ENCODE measurements around the gene EIF5AL1.
A peak's percentile ranks its signal among the peaks of the same experiment; 100 is the strongest.
"Not testable (repeated sequence)": the region's sequence is repeated elsewhere in the genome, so short reads cannot be mapped to it uniquely, and the experiment has no call there.

The EIF5AL1 gene

GRCh38 chr10:79516532-79517205 lies 4.3 kb downstream of the EIF5AL1 start:
- not testable (repeated sequence) for DNase-seq

- not testable (repeated sequence) for DNase-seq
Measured at GRCh38 chr10:79517567-79517966, 5.2 kb downstream of the EIF5AL1 start.

GRCh38 chr10:79521751-79522150 lies 9.4 kb downstream of the EIF5AL1 start:
- DNase-seq = peak in 1 of 5 donors; percentile 28

GRCh38 chr10:79522464-79522863 lies 10.1 kb downstream of the EIF5AL1 start:
- DNase-seq = not testable (repeated sequence)

GRCh38 chr10:79523157-79523853 lies 11.0 kb downstream of the EIF5AL1 start:
- not testable (repeated sequence) for DNase-seq

- not testable (repeated sequence) for DNase-seq
Measured at GRCh38 chr10:79525049-79525710, 12.8 kb downstream of the EIF5AL1 start.

GRCh38 chr10:79528261-79528660 lies 15.9 kb downstream of the EIF5AL1 start:
- not testable (repeated sequence) for DNase-seq

- not testable (repeated sequence) for DNase-seq
Measured at GRCh38 chr10:79533142-79533902, 21.0 kb downstream of the EIF5AL1 start.

GRCh38 chr10:79533903-79534175 lies 21.5 kb downstream of the EIF5AL1 start:
- DNase-seq = not testable (repeated sequence)

GRCh38 chr10:79538311-79538710 lies 26.0 kb downstream of the EIF5AL1 start:
- DNase-seq = not testable (repeated sequence)

- DNase-seq = peak in 1 of 5 donors; percentile 75
Measured at GRCh38 chr10:79540930-79541329, 28.6 kb downstream of the EIF5AL1 start.

- DNase-seq = peak in 1 of 5 donors; percentile 42
Measured at GRCh38 chr10:79542626-79543025, 30.3 kb downstream of the EIF5AL1 start.

GRCh38 chr10:79544408-79544807 lies 32.1 kb downstream of the EIF5AL1 start:
- DNase-seq = not testable (repeated sequence)

- not testable (repeated sequence) for DNase-seq
Measured at GRCh38 chr10:79544926-79545659, 32.8 kb downstream of the EIF5AL1 start.

GRCh38 chr10:79547128-79547527 lies 34.8 kb downstream of the EIF5AL1 start:
- peak in 1 of 5 donors; percentile 32 for DNase-seq

GRCh38 chr10:79547973-79548372 lies 35.6 kb downstream of the EIF5AL1 start:
- DNase-seq = peak in 1 of 5 donors; percentile 88

GRCh38 chr10:79552143-79552542 lies 39.8 kb downstream of the EIF5AL1 start:
- no peak for DNase-seq

GRCh38 chr10:79555354-79556309 lies 43.3 kb downstream of the EIF5AL1 start:
- DNase-seq = no peak

GRCh38 chr10:79556961-79557360 lies 44.6 kb downstream of the EIF5AL1 start:
- not testable (repeated sequence) for DNase-seq

GRCh38 chr10:79559726-79560125 lies 47.4 kb downstream of the EIF5AL1 start:
- DNase-seq = no peak

GRCh38 chr10:79560160-79560709 lies 47.9 kb downstream of the EIF5AL1 start, which contains the start of gene SFTPA2:
SFTPA2 (minus strand) TSS chr10:79560407; CDS start chr10:79559483, 924 bp downstream.
- no peak for DNase-seq
